ENCODE results near the gene DCAF10.
A peak's percentile ranks its signal among the peaks of the same experiment; 100 is the strongest.
"Not testable (repeated sequence)": the region's sequence is repeated elsewhere in the genome, so short reads cannot be mapped to it uniquely, and the experiment has no call there.

Gene DCAF10

GRCh38 chr9:37909326-37909725 is 108.7 kb downstream of the DCAF10 start:
- DNase-seq (ENCODE audit: low read depth), result no peak

GRCh38 chr9:37909836-37910235 is 109.2 kb downstream of the DCAF10 start:
- DNase-seq (ENCODE audit: low read depth), result not testable (repeated sequence)

- no peak for DNase-seq (ENCODE audit: low read depth)
These were observed 109.7 kb downstream of the DCAF10 start for GRCh38 chr9:37910271-37910670.

GRCh38 chr9:37911271-37911681 is 110.7 kb downstream of the DCAF10 start:
- no peak for DNase-seq (ENCODE audit: low read depth)

- DNase-seq (ENCODE audit: low read depth), result peak; percentile 83
These were observed 113.0 kb downstream of the DCAF10 start for GRCh38 chr9:37913480-37914153.

- DNase-seq (ENCODE audit: low read depth), result no peak
These were observed 113.6 kb downstream of the DCAF10 start for GRCh38 chr9:37914154-37914551.

- DNase-seq (ENCODE audit: low read depth), result no peak
These were observed 114.2 kb downstream of the DCAF10 start for GRCh38 chr9:37914701-37915358.

- DNase-seq (ENCODE audit: low read depth), result no peak
These were observed 115.4 kb downstream of the DCAF10 start for GRCh38 chr9:37915911-37916470.

GRCh38 chr9:37916471-37917312 is 116.1 kb downstream of the DCAF10 start:
- DNase-seq (ENCODE audit: low read depth), result no peak

All from ELR (cell line).